IMR-90 (cell line): ENCODE data around the gene FOXP1. TPM values are rescaled to one million over a fixed set of nuclear protein-coding genes. Genes with fewer than 3 reads are reported as not detected.

Experiments
- ATAC-seq: fragments of 200-7000 bp; cut with Tn5 transposase; 2 replicates; pipeline ENCODE4 v1.9.1; 2020; ENCODE audit warnings: low read depth, mild to moderate bottlenecking, moderate library complexity
- BruUV-seq: library from RNA; stranded (reverse); fragments of 400-500 nt; replicated peaks from 2 replicates; lab custom pipeline; 2021; lab: Mats Ljungman, UMichigan
- CTCF ChIA-PET: fragments of 300-600 bp; formaldehyde crosslinking; extraction: SDS; loops from one replicate; lab custom pipeline; 2021; ENCODE audit warnings: antibody characterized with exemption; lab: Yijun Ruan, JAX
- POLR2A ChIA-PET: fragments of 300-600 bp; sonication (Branson Sonifier 250); formaldehyde crosslinking; loops from one replicate; lab custom pipeline; 2022; ENCODE audit warnings: antibody characterized with exemption; ENCODE audit not compliant: unreplicated experiment; lab: Charles Lee
- DNase-seq: peaks from one replicate; pipeline ENCODE4 v3.0.0; 2013
- H2AFZ ChIP-seq: replicated peaks from 2 replicates; pipeline ENCODE3; 2013; ENCODE audit warnings: low read length, mild to moderate bottlenecking; ENCODE audit not compliant: poor library complexity
- H2AK5ac ChIP-seq: 2 replicates; pipeline ENCODE4 v1.6.1; 2013; ENCODE audit warnings: low read depth, low read length, inconsistent platforms
- H2AK9ac ChIP-seq: replicated peaks from 2 replicates; pipeline ENCODE3; 2013; ENCODE audit warnings: mild to moderate bottlenecking, low read depth, low read length, moderate library complexity; ENCODE audit not compliant: poor library complexity
- H2BK120ac ChIP-seq: 2 replicates; pipeline ENCODE4 v1.6.1; 2013; ENCODE audit warnings: low read depth, low read length, inconsistent platforms
- H2BK15ac ChIP-seq: 3 replicates; pipeline ENCODE4 v1.6.1; 2013; ENCODE audit warnings: low read depth, low read length, inconsistent platforms
- H2BK20ac ChIP-seq: 2 replicates; pipeline ENCODE4 v1.6.1; 2013; ENCODE audit warnings: low read depth, mild to moderate bottlenecking, inconsistent platforms, low read length, moderate library complexity
- H2BK5ac ChIP-seq: 2 replicates; pipeline ENCODE4 v1.6.1; 2013; ENCODE audit warnings: mild to moderate bottlenecking, low read depth, low read length, inconsistent platforms; ENCODE audit not compliant: poor library complexity, severe bottlenecking
- H3K14ac ChIP-seq: replicated peaks from 2 replicates; pipeline ENCODE4 v1.6.1; 2013; ENCODE audit warnings: low read depth, low read length, inconsistent platforms
- H3K18ac ChIP-seq: 2 replicates; pipeline ENCODE4 v1.6.1; 2013; ENCODE audit warnings: low read depth, low read length, control low read depth
- H3K23ac ChIP-seq: 2 replicates; pipeline ENCODE4 v1.6.1; 2013; ENCODE audit warnings: low read depth, low read length, inconsistent platforms
- H3K27ac ChIP-seq: 2 replicates; pipeline ENCODE4 v1.5.1; 2013; ENCODE audit warnings: mild to moderate bottlenecking, control low read depth, low read length; ENCODE audit not compliant: insufficient read depth
- H3K27me3 ChIP-seq: 2 replicates; pipeline ENCODE4 v1.6.1; 2013; ENCODE audit warnings: low read length; ENCODE audit not compliant: control insufficient read depth, insufficient read depth
- H3K36me3 ChIP-seq: 2 replicates; pipeline ENCODE4 v1.6.1; 2013; ENCODE audit warnings: low read length, mixed read lengths; ENCODE audit not compliant: control insufficient read depth, insufficient read depth
- H3K4ac ChIP-seq: 2 replicates; pipeline ENCODE4 v1.6.1; 2013; ENCODE audit warnings: low read depth, low read length, inconsistent platforms
- H3K4me1 ChIP-seq: 2 replicates; pipeline ENCODE4 v1.6.1; 2013; ENCODE audit warnings: low read length, mixed read lengths; ENCODE audit not compliant: control insufficient read depth, insufficient read depth
- H3K4me2 ChIP-seq: 2 replicates; pipeline ENCODE4 v1.6.1; 2013; ENCODE audit warnings: low read depth, mild to moderate bottlenecking, control low read depth, low read length, moderate library complexity
- H3K4me3 ChIP-seq: 2 replicates; pipeline ENCODE4 v1.5.1; 2013; ENCODE audit warnings: low read depth, mild to moderate bottlenecking, control low read depth, low read length, moderate library complexity; ENCODE audit not compliant: insufficient read depth
- H3K56ac ChIP-seq: 2 replicates; pipeline ENCODE4 v1.6.1; 2013; ENCODE audit warnings: low read length, inconsistent platforms; ENCODE audit not compliant: insufficient read depth; ENCODE audit errors: extremely low read depth
- H3K79me1 ChIP-seq, 2 experiments: 2 replicates each; pipeline ENCODE4 v1.6.1; 2013; ENCODE audit warnings: low read length in 2 of 2, inconsistent platforms in 1 of 2, low read depth in 1 of 2
- H3K9ac ChIP-seq: 2 replicates; pipeline ENCODE4 v1.6.1; 2013; ENCODE audit warnings: low read depth, low read length, control low read depth
- H3K9me1 ChIP-seq: 2 replicates; pipeline ENCODE4 v1.6.1; 2013; ENCODE audit warnings: low read length, inconsistent platforms; ENCODE audit not compliant: insufficient read depth
- H3K9me3 ChIP-seq: 2 replicates; pipeline ENCODE4 v1.6.1; 2013; ENCODE audit warnings: low read length; ENCODE audit not compliant: control insufficient read depth, insufficient read depth
- H4K20me1 ChIP-seq: 2 replicates; pipeline ENCODE4 v1.6.1; 2013; ENCODE audit warnings: low read length, inconsistent platforms; ENCODE audit not compliant: insufficient read depth
- H4K5ac ChIP-seq: 2 replicates; pipeline ENCODE4 v1.6.1; 2013; ENCODE audit warnings: mild to moderate bottlenecking, low read depth, low read length, control low read depth
- H4K8ac ChIP-seq, 2 experiments: 2 replicates each; pipeline ENCODE4 v1.6.1; 2013; ENCODE audit warnings: low read depth in 2 of 2, low read length in 2 of 2, control low read depth in 1 of 2, inconsistent platforms in 1 of 2
- H4K91ac ChIP-seq: 2 replicates; pipeline ENCODE4 v1.6.1; 2013; ENCODE audit warnings: low read depth, low read length, inconsistent platforms; ENCODE audit not compliant: insufficient read depth
- BHLHE40 ChIP-seq: fragments of 150-350 bp; IDR thresholded peaks from 2 replicates; pipeline ENCODE4 v1.6.1; 2016; ENCODE audit warnings: mild to moderate bottlenecking, low read depth, low read length
- CEBPB ChIP-seq: IDR thresholded peaks from 2 replicates; pipeline ENCODE4 v1.6.1; 2012; ENCODE audit warnings: low read depth, low read length, improper control_type of control experiment
- CHD1 ChIP-seq: IDR thresholded peaks from 2 replicates; pipeline ENCODE4 v1.6.1; 2012; ENCODE audit warnings: low read depth, low read length, improper control_type of control experiment
- CTCF ChIP-seq: conservative IDR thresholded peaks from 2 replicates; pipeline ENCODE4 v1.5.1; 2012; ENCODE audit warnings: mild to moderate bottlenecking, low read depth, low read length, improper control_type of control experiment
- ELK1 ChIP-seq: fragments of 150-350 bp; IDR thresholded peaks from 2 replicates; pipeline ENCODE4 v1.6.1; 2016; ENCODE audit warnings: low read depth, mild to moderate bottlenecking, low read length, moderate library complexity, borderline replicate concordance
- FOS ChIP-seq: fragments of 150-350 bp; IDR thresholded peaks from 2 replicates; pipeline ENCODE4 v1.6.1; 2016; ENCODE audit warnings: low read depth, low read length
- MAFK ChIP-seq: IDR thresholded peaks from 2 replicates; pipeline ENCODE4 v1.6.1; 2012; ENCODE audit warnings: low read depth, low read length, improper control_type of control experiment
- MAZ ChIP-seq: IDR thresholded peaks from 2 replicates; pipeline ENCODE4 v1.6.1; 2012; ENCODE audit warnings: low read depth, mild to moderate bottlenecking, low read length, improper control_type of control experiment, moderate library complexity, borderline replicate concordance
- MXI1 ChIP-seq: IDR thresholded peaks from 2 replicates; pipeline ENCODE4 v1.6.1; 2012; ENCODE audit warnings: low read depth, mild to moderate bottlenecking, low read length, moderate library complexity, borderline replicate concordance
- NFE2L2 ChIP-seq: fragments of 150-350 bp; IDR thresholded peaks from 2 replicates; pipeline ENCODE4 v1.6.1; 2016; ENCODE audit warnings: low read depth, mild to moderate bottlenecking, low read length
- POLR2A ChIP-seq: IDR thresholded peaks from 2 replicates; pipeline ENCODE4 v1.6.1; 2012; ENCODE audit warnings: mild to moderate bottlenecking, low read depth, low read length
- RAD21 ChIP-seq: IDR thresholded peaks from 2 replicates; pipeline ENCODE4 v1.6.1; 2012; ENCODE audit warnings: low read length, improper control_type of control experiment
- RCOR1 ChIP-seq: IDR thresholded peaks from 2 replicates; pipeline ENCODE4 v1.6.1; 2012; ENCODE audit warnings: mild to moderate bottlenecking, low read length, improper control_type of control experiment; ENCODE audit not compliant: insufficient replicate concordance
- RFX5 ChIP-seq: IDR thresholded peaks from 2 replicates; pipeline ENCODE4 v1.8.0; 2012; ENCODE audit warnings: low read depth, mild to moderate bottlenecking, low read length, moderate library complexity
- SMC3 ChIP-seq: fragments of 150-350 bp; IDR thresholded peaks from 2 replicates; pipeline ENCODE4 v1.6.1; 2016; ENCODE audit warnings: low read depth, mild to moderate bottlenecking, antibody characterized with exemption, low read length, moderate library complexity
- USF2 ChIP-seq: fragments of 150-350 bp; IDR thresholded peaks from 2 replicates; pipeline ENCODE4 v1.6.1; 2017; ENCODE audit warnings: mild to moderate bottlenecking, antibody characterized with exemption, low read length, low read depth
- whole genome bisulfite sequencing, 2 experiments: methylation state at CpG; one replicate each; pipeline versions ENCODE4 v1.1.5 to v1.1.7; 2013; ENCODE audit warnings: missing lambda C conversion rate in 2 of 2; ENCODE audit not compliant: insufficient read length in 1 of 2; ENCODE audit errors: extremely low coverage in 2 of 2; 5-methylcytosine and 5-hydroxymethylcytosine counted together
- dilution Hi-C: fragments of 300-500 bp; cut with HindIII; formaldehyde crosslinking; loops from one replicate; pipeline ENCODE4 v1.14.3; 2018; ENCODE audit warnings: low sequenced_read_pairs; ENCODE audit not compliant: unreplicated experiment
- in situ Hi-C: fragments of 300-500 bp; cut with MboI; formaldehyde crosslinking; loops from 3 replicates; pipeline ENCODE4 v1.14.3; 2019; ENCODE audit warnings: low sequenced_read_pairs, inconsistent platforms, mixed read lengths
- intact Hi-C: fragments of 100-400 bp; cut with micrococcal nuclease; formaldehyde crosslinking; loops from 2 replicates; pipeline ENCODE4 v1.10.0; 2022
- polyA plus RNA-seq, 3 experiments: library from polyadenylated mRNA; depleted of rRNA; stranded (reverse); fragments of >200 nt; gene quantifications; 2 replicates each; pipeline ENCODE4 v1.2.3, GENCODE V29; 2012; ENCODE audit warnings: low replicate concordance in 1 of 3
- total RNA-seq: library from RNA; depleted of rRNA; stranded (reverse); fragments of >200 nt; gene quantifications from 2 replicates; pipeline ENCODE4 v1.2.3, GENCODE V29; 2012

Gene FOXP1
- total and polyA plus RNA-seq, 2 of the 4 experiments (the other 2 are of a cell fraction) = 37.0 to 132 TPM

GRCh38 chr3:71602256-71602655, 18.7 kb upstream of the FOXP1 start:
- H2AK9ac ChIP-seq = no peak overlapping the region
- H2BK5ac ChIP-seq = no peak overlapping the region
- H2BK15ac ChIP-seq = no peak overlapping the region
- no peak overlapping the region for H2BK20ac ChIP-seq
- ChIA-PET CTCF (no interaction called here), POLR2A (interaction anchor here (0.5 kb wide), 1 partner anchor 457 kb away, joined by 4 read pairs; no protein-coding TSS in a partner anchor)
- H3K14ac ChIP-seq = 0 out of 2 replicates have a peak overlapping the region, but pooled peaks have one; percentile 8
- DNase-seq = no peak
- H3K23ac ChIP-seq = no peak overlapping the region
- H3K79me1 ChIP-seq = no peaks in the 10 kb centered on the region
- dilution Hi-C loops (no loop called here), intact Hi-C loops (no loop called here), in situ Hi-C loops (loop anchor here (25.0 kb wide), 1 partner anchor 890 kb away; no protein-coding TSS in a partner anchor)
- no peak overlapping the region for H3K56ac ChIP-seq
- H4K20me1 ChIP-seq = no peaks in the 10 kb centered on the region
- H3K9ac ChIP-seq = no peak overlapping the region
- H3K4me1 ChIP-seq = peaks cover 6% of the 10 kb centered on the region; the same call in 1 of the 2 replicates
- H3K4ac ChIP-seq = no peak overlapping the region
- WGBS, 2 experiments = 86% methylated on average over 1 of the region's 2 CpGs; no CpG with 5 or more reads in 1 of the 2 experiments
- H3K9me3 ChIP-seq = peaks cover 4% of the 10 kb centered on the region
- no peak overlapping the region for H2AK5ac ChIP-seq
- H4K91ac ChIP-seq = no peak overlapping the region
- no peak overlapping the region for H4K5ac ChIP-seq
- H3K4me2 ChIP-seq = no peak overlapping the region
- no peak overlapping the region for H3K4me3 ChIP-seq
- peaks cover 2% of the 10 kb centered on the region; the same call in 1 of the 2 replicates for H3K9me1 ChIP-seq
- no peaks in the 10 kb centered on the region for H3K27me3 ChIP-seq
- ATAC-seq = no peak
- H2AFZ ChIP-seq = no peak overlapping the region
- H4K8ac ChIP-seq = no peak overlapping the region
- no peaks in the 10 kb centered on the region for H3K36me3 ChIP-seq
- TF ChIP-seq BHLHE40 = no peak
- no peak for TF ChIP-seq MXI1
- no peak for TF ChIP-seq CTCF
- TF ChIP-seq POLR2A = no peak
- TF ChIP-seq ELK1 = no peak
- TF ChIP-seq RFX5 = no peak
- no peak for TF ChIP-seq NFE2L2
- TF ChIP-seq RAD21 = no peak
- TF ChIP-seq USF2 = no peak
- TF ChIP-seq SMC3 = no peak
- no peak for TF ChIP-seq MAZ
- no peak for TF ChIP-seq CEBPB
- no peak for TF ChIP-seq MAFK
- TF ChIP-seq CHD1 = no peak
- no peak for TF ChIP-seq FOS
- TF ChIP-seq RCOR1 = no peak
- no peak overlapping the region for H2BK120ac ChIP-seq
- peak overlapping the region; percentile 9; the same call in 1 of the 2 replicates for H3K18ac ChIP-seq
- H3K27ac ChIP-seq = no peak overlapping the region
- BruUV-seq = no TSS peak
